HepG2 (cell line): ENCODE measurements around the gene LAMC1. TPM values are rescaled to one million over a fixed set of nuclear protein-coding genes. Genes with fewer than 3 reads are reported as not detected.
A peak's percentile ranks its signal among the peaks of the same experiment; 100 is the strongest.

Source experiments
- ARID5B ChIP-seq: IDR thresholded peaks from 2 replicates; pipeline ENCODE4 v1.4.0; 2020; ENCODE audit warnings: mild to moderate bottlenecking, missing genetic modification reagents
- DDIT3 ChIP-seq: sonication (generic); formaldehyde crosslinking; IDR thresholded peaks from 2 replicates; pipeline ENCODE4 v1.4.0; 2020; ENCODE audit warnings: mild to moderate bottlenecking, missing genetic modification reagents
- ERF ChIP-seq: IDR thresholded peaks from 2 replicates; pipeline ENCODE4 v1.6.1; 2018; ENCODE audit warnings: missing biosample characterization, missing genetic modification reagents
- HMGA1 ChIP-seq: sonication (generic); formaldehyde crosslinking; conservative IDR thresholded peaks from 2 replicates; pipeline ENCODE4 v1.4.0; 2020; ENCODE audit warnings: missing genetic modification reagents
- MTF1 ChIP-seq: sonication (generic); formaldehyde crosslinking; IDR thresholded peaks from 2 replicates; pipeline ENCODE4 v1.5.0; 2020; ENCODE audit warnings: missing genetic modification reagents
- MYNN ChIP-seq: sonication (generic); formaldehyde crosslinking; IDR thresholded peaks from 2 replicates; pipeline ENCODE4 v1.4.0; 2020; ENCODE audit warnings: mild to moderate bottlenecking, low read depth, missing genetic modification reagents
- NFKBIZ ChIP-seq: IDR thresholded peaks from 2 replicates; pipeline ENCODE4 v1.6.1; 2018; ENCODE audit warnings: missing genetic modification reagents, missing compliant biosample characterization
- NRL ChIP-seq: sonication (generic); formaldehyde crosslinking; IDR thresholded peaks from 2 replicates; pipeline ENCODE4 v1.5.0; 2020; ENCODE audit warnings: missing genetic modification reagents, mild to moderate bottlenecking, moderate library complexity, borderline replicate concordance
- ZC3H13 ChIP-seq: sonication (generic); formaldehyde crosslinking; IDR thresholded peaks from 2 replicates; pipeline ENCODE4 v1.8.1; 2023; ENCODE audit warnings: mild to moderate bottlenecking, missing genetic modification reagents, moderate library complexity
- ZMYM4 ChIP-seq: sonication (generic); formaldehyde crosslinking; IDR thresholded peaks from 2 replicates; pipeline ENCODE4 v1.8.1; 2023; ENCODE audit warnings: mild to moderate bottlenecking, missing genetic modification reagents
- ZNF296 ChIP-seq: sonication (generic); formaldehyde crosslinking; conservative IDR thresholded peaks from 2 replicates; pipeline ENCODE4 v1.5.0; 2020; ENCODE audit warnings: mild to moderate bottlenecking, missing genetic modification reagents
- ZNF354B ChIP-seq: sonication (generic); formaldehyde crosslinking; IDR thresholded peaks from 2 replicates; pipeline ENCODE4 v1.8.0; 2022; ENCODE audit warnings: mild to moderate bottlenecking, missing genetic modification reagents
- ZNF543 ChIP-seq: sonication (generic); formaldehyde crosslinking; IDR thresholded peaks from 2 replicates; pipeline ENCODE4 v1.4.0; 2020; ENCODE audit warnings: mild to moderate bottlenecking, missing genetic modification reagents
- ZNF615 ChIP-seq: sonication (generic); formaldehyde crosslinking; IDR thresholded peaks from 2 replicates; pipeline ENCODE4 v1.5.0; 2020; ENCODE audit warnings: mild to moderate bottlenecking, missing genetic modification reagents, borderline replicate concordance
- ZNF839 ChIP-seq: sonication (generic); formaldehyde crosslinking; IDR thresholded peaks from 2 replicates; pipeline ENCODE4 v1.4.0; 2020; ENCODE audit warnings: missing genetic modification reagents, mild to moderate bottlenecking, borderline replicate concordance
- ZNF879 ChIP-seq: sonication (generic); formaldehyde crosslinking; IDR thresholded peaks from 2 replicates; pipeline ENCODE4 v1.8.1; 2023; ENCODE audit warnings: missing genetic modification reagents
- polyA plus RNA-seq, 8 experiments: library from polyadenylated mRNA; depleted of rRNA in 3 of 8; stranded (reverse) in 7 of 8; unstranded in 1 of 8; fragments of >200 nt; fragmentation: Illumina TruSeq in 4 of 8; extraction: Trizol in 4 of 8; gene quantifications; 2 replicates each; pipeline versions ENCODE4 v1.2.1 to v1.2.3, GENCODE V29; 2011 to 2016; ENCODE audit warnings: low read depth in 4 of 8, missing spikeins in 1 of 8, mixed read lengths in 1 of 8; ENCODE audit not compliant: insufficient read depth in 1 of 8
- total RNA-seq, 5 experiments: library from RNA; depleted of rRNA; stranded (reverse); fragments of >200 nt; fragmentation: Illumina TruSeq; extraction: Trizol; gene quantifications; 2 replicates each; pipeline ENCODE4 v1.2.3, GENCODE V29; 2016; ENCODE audit warnings: low read depth in 1 of 5
- TF ChIP-seq, protein P1 (sequence below): sonication (generic); formaldehyde crosslinking; IDR thresholded peaks from 2 replicates; pipeline ENCODE4 v1.5.0; 2020; ENCODE audit warnings: missing genetic modification reagents, mild to moderate bottlenecking, borderline replicate concordance
- TF ChIP-seq, protein P2 (sequence below): IDR thresholded peaks from 2 replicates; pipeline ENCODE4 v1.6.1; 2012; ENCODE audit warnings: low read depth, low read length, improper control_type of control experiment
- TF ChIP-seq, protein P3 (sequence below): sonication (generic); formaldehyde crosslinking; conservative IDR thresholded peaks from 2 replicates; pipeline ENCODE4 v1.4.0; 2020; ENCODE audit warnings: missing genetic modification reagents

LAMC1 gene
- total and polyA plus RNA-seq, 2 of the 13 experiments (the other 11 are each of a cell fraction or from before 2014, with no cell fraction given), result 58.5 to 137 TPM

- TF ChIP-seq ARID5B (CRISPR knock-in tag), result peak; percentile 61
- peak; percentile 45; the same call in 1 of the 2 replicates for TF ChIP-seq ERF (CRISPR knock-in tag)
- TF ChIP-seq, protein P1, sequence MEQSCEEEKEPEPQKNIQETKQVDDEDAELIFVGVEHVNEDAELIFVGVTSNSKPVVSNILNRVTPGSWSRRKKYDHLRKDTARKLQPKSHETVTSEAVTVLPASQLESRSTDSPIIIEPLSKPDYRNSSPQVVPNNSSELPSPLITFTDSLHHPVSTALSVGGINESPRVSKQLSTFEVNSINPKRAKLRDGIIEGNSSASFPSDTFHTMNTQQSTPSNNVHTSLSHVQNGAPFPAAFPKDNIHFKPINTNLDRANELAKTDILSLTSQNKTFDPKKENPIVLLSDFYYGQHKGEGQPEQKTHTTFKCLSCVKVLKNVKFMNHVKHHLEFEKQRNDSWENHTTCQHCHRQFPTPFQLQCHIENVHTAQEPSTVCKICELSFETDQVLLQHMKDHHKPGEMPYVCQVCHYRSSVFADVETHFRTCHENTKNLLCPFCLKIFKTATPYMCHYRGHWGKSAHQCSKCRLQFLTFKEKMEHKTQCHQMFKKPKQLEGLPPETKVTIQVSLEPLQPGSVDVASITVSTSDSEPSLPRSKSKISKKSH (CRISPR knock-in tag), result no peak; the same call in 1 of the 2 replicates
- TF ChIP-seq, protein P2, sequence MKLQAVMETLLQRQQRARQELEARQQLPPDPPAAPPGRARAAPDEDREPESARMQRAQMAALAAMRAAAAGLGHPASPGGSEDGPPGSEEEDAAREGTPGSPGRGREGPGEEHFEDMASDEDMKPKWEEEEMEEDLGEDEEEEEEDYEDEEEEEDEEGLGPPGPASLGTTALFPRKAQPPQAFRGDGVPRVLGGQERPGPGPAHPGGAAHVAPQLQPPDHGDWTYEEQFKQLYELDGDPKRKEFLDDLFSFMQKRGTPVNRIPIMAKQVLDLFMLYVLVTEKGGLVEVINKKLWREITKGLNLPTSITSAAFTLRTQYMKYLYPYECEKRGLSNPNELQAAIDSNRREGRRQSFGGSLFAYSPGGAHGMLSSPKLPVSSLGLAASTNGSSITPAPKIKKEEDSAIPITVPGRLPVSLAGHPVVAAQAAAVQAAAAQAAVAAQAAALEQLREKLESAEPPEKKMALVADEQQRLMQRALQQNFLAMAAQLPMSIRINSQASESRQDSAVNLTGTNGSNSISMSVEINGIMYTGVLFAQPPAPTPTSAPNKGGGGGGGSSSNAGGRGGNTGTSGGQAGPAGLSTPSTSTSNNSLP, result no peak
- TF ChIP-seq ZMYM4 (CRISPR knock-in tag), result no peak; the same call in 1 of the 2 replicates
- TF ChIP-seq ZNF354B (CRISPR knock-in tag), result no peak
- no peak for TF ChIP-seq NRL
- TF ChIP-seq MTF1 (CRISPR knock-in tag), result no peak
- TF ChIP-seq MYNN, result no peak
- TF ChIP-seq DDIT3, result no peak
- no peak for TF ChIP-seq ZNF615 (CRISPR knock-in tag)
- no peak for TF ChIP-seq ZNF839
- no peak for TF ChIP-seq HMGA1
- TF ChIP-seq ZNF879 (CRISPR knock-in tag), result 0 out of 2 replicates have a peak, but pooled peaks have one; percentile 74
- TF ChIP-seq NFKBIZ, result no peak
- no peak for TF ChIP-seq ZC3H13 (CRISPR knock-in tag)
- no peak for TF ChIP-seq ZNF296
- TF ChIP-seq, protein P3, sequence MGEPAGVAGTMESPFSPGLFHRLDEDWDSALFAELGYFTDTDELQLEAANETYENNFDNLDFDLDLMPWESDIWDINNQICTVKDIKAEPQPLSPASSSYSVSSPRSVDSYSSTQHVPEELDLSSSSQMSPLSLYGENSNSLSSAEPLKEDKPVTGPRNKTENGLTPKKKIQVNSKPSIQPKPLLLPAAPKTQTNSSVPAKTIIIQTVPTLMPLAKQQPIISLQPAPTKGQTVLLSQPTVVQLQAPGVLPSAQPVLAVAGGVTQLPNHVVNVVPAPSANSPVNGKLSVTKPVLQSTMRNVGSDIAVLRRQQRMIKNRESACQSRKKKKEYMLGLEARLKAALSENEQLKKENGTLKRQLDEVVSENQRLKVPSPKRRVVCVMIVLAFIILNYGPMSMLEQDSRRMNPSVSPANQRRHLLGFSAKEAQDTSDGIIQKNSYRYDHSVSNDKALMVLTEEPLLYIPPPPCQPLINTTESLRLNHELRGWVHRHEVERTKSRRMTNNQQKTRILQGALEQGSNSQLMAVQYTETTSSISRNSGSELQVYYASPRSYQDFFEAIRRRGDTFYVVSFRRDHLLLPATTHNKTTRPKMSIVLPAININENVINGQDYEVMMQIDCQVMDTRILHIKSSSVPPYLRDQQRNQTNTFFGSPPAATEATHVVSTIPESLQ (CRISPR knock-in tag), result no peak
- no peak for TF ChIP-seq ZNF543 (CRISPR knock-in tag)
Measured at GRCh38 chr1:183023601-183024316, 539 bp downstream of the LAMC1 start (continued).
